Thyroid gland (tissue), 4 donors: Measurements from ENCODE around the gene RCN2. TPM values are rescaled to one million over a fixed set of nuclear protein-coding genes. Genes with fewer than 3 reads are reported as not detected.

ENCODE experiments used
- DNase-seq, 2 donors: peaks; one replicate each; pipeline ENCODE4 v3.0.0-alpha.2; 2019
- H3K27ac ChIP-seq, 3 donors: fragments of 200-600 bp; sonication (generic); 1 replicate in 2 of 3; 2 replicates in 1 of 3; pipeline ENCODE4 v1.5.1; 2016 to 2019; ENCODE audit warnings: mild to moderate bottlenecking in 1 of 3, moderate library complexity in 1 of 3
- H3K27me3 ChIP-seq: fragments of 200-600 bp; sonication (generic); one replicate; pipeline ENCODE4 v1.5.1; 2019
- H3K36me3 ChIP-seq, 2 donors: fragments of 200-600 bp; sonication (generic); one replicate each; pipeline ENCODE4 v1.5.1; 2016 to 2019
- H3K4me1 ChIP-seq, 2 donors: fragments of 200-600 bp; sonication (generic); one replicate each; pipeline ENCODE4 v1.5.1; 2017 to 2019
- H3K4me3 ChIP-seq, 3 donors: fragments of 200-600 bp; sonication (generic); replicated peaks in 1 of 3; 1 replicate in 2 of 3; 2 replicates in 1 of 3; pipeline ENCODE4 v1.5.1; 2016; ENCODE audit warnings: mild to moderate bottlenecking in 1 of 3
- H3K9me3 ChIP-seq: fragments of 200-600 bp; sonication (generic); one replicate; pipeline ENCODE4 v1.5.1; 2017
- CTCF ChIP-seq, 6 experiments: fragments of 200-600 bp in 3 of 6; fragments of 450-650 bp in 3 of 6; sonication (generic) in 3 of 6; IDR thresholded peaks; one replicate each; pipeline ENCODE4 v1.5.1; 2016 to 2019; ENCODE audit warnings: antibody characterized with exemption in 6 of 6, mild to moderate bottlenecking in 2 of 6, inconsistent platforms in 1 of 6, moderate library complexity in 1 of 6
- POLR2A ChIP-seq, 2 donors: fragments of 450-650 bp; IDR thresholded peaks; one replicate each; pipeline ENCODE4 v1.6.1; 2017; ENCODE audit warnings: antibody characterized with exemption in 2 of 2, mild to moderate bottlenecking in 2 of 2, moderate library complexity in 1 of 2
- WGBS, 2 donors: methylation state at CpG; one replicate each; pipeline ENCODE4 v1.1.5; 2017; 5-methylcytosine and 5-hydroxymethylcytosine counted together
- intact Hi-C: fragments of 100-400 bp; cut with DNase I; formaldehyde crosslinking; loops from one replicate; pipeline ENCODE4 v1.15.1; 2023
- total RNA-seq, 4 donors: library from RNA; depleted of rRNA; stranded (reverse); fragments of >200 nt; gene quantifications; one replicate each; pipeline ENCODE4 v1.2.3, GENCODE V29; 2016

RCN2 gene
- total RNA-seq, 4 donors from 2014 or later, result 44.8 to 64.8 (median 53.4) TPM

GRCh38 chr15:76901965-76902364, 29.6 kb upstream of the RCN2 start:
- Histone ChIP-seq H3K4me1 (peaks cover 9 to 27% of the 10 kb centered on the region in 2 donors), H3K27ac (peak overlapping the region in 1 of 3 donors; percentile 89), H3K36me3 (no peaks in the 10 kb centered on the region), H3K4me3 (no peak overlapping the region), H3K9me3 (no peaks in the 10 kb centered on the region), H3K27me3 (no peaks in the 10 kb centered on the region)
- intact Hi-C loops, result no loop called here
- TF ChIP-seq POLR2A (IDR thresholded peaks at IDR 0.05), result no peak
- WGBS, 2 donors, result 97 to 100% methylated on average over 2 of the region's 2 CpGs
- DNase-seq, result no peak

- TF ChIP-seq CTCF (IDR thresholded peaks at IDR 0.05) (peak in 2 of 6 experiments; percentile 8 to 25), POLR2A (IDR thresholded peaks at IDR 0.05) (no peak)
- H3K27ac ChIP-seq, result peak overlapping the region in 2 of 3 donors; percentile 89 to 95
- no peak overlapping the region for H3K4me3 ChIP-seq
- H3K27me3 ChIP-seq, result no peaks in the 10 kb centered on the region
- H3K4me1 ChIP-seq, result peaks cover 9 to 27% of the 10 kb centered on the region in 2 donors
- no peak for DNase-seq
- intact Hi-C loops, result no loop called here
- no peaks in the 10 kb centered on the region for H3K9me3 ChIP-seq
- no peaks in the 10 kb centered on the region for H3K36me3 ChIP-seq
Measured at GRCh38 chr15:76903251-76903681, 28.3 kb upstream of the RCN2 start.

GRCh38 chr15:76904461-76905012, 27.0 kb upstream of the RCN2 start:
- H3K27me3 ChIP-seq, result no peaks in the 10 kb centered on the region
- TF ChIP-seq POLR2A (IDR thresholded peaks at IDR 0.05) (no peak), CTCF (IDR thresholded peaks at IDR 0.05) (no peak)
- peak overlapping the region; percentile 78 to 86 (median 86) for H3K4me3 ChIP-seq
- H3K27ac ChIP-seq, result peak overlapping the region; percentile 85 to 95 (median 89)
- H3K9me3 ChIP-seq, result no peaks in the 10 kb centered on the region
- H3K36me3 ChIP-seq, result no peaks in the 10 kb centered on the region
- 2% methylated on average over 17 to 24 of the region's 29 CpGs for WGBS, 2 donors
- peak; percentile 34 to 36 for DNase-seq
- H3K4me1 ChIP-seq, result peaks cover 9 to 27% of the 10 kb centered on the region in 2 donors
- intact Hi-C loops, result no loop called here

- TF ChIP-seq POLR2A (IDR thresholded peaks at IDR 0.05) (peak; percentile 46 to 81), CTCF (IDR thresholded peaks at IDR 0.05) (peak in 2 of 6 experiments; percentile 12 to 13)
- intact Hi-C loops, result no loop called here
- Histone ChIP-seq H3K4me1 (peaks cover 9 to 27% of the 10 kb centered on the region in 2 donors), H3K27ac (peak within 1 kb of the TSS; percentile 85 to 95 (median 89)), H3K9me3 (no peaks in the 10 kb centered on the region), H3K27me3 (no peaks in the 10 kb centered on the region), H3K4me3 (peak within 1 kb of the TSS; percentile 78 to 86 (median 86)), H3K36me3 (no peaks in the 10 kb centered on the region)
- DNase-seq, result peak; percentile 93 to 94
- WGBS, 2 donors, result 1% methylated on average over 28 to 33 of the region's 78 CpGs
Measured at GRCh38 chr15:76905013-76905839, 26.3 kb upstream of the RCN2 start, which contains the start of gene SCAPER. Gene SCAPER, minus strand, starts transcription at chr15:76905340. Its CDS starts 21,523 bp downstream, at chr15:76883817.

- H3K27ac ChIP-seq, result peak overlapping the region; percentile 85 to 95 (median 89)
- TF ChIP-seq POLR2A (IDR thresholded peaks at IDR 0.05), result no peak
- no peak for TF ChIP-seq CTCF (IDR thresholded peaks at IDR 0.05)
- intact Hi-C loops, result no loop called here
- DNase-seq, result no peak
- H3K36me3 ChIP-seq, result no peaks in the 10 kb centered on the region
- WGBS, 2 donors, result 42 to 48% methylated on average over 9 of the region's 9 CpGs
- no peaks in the 10 kb centered on the region for H3K9me3 ChIP-seq
- H3K4me3 ChIP-seq, result no peak overlapping the region
- H3K27me3 ChIP-seq, result no peaks in the 10 kb centered on the region
- peaks cover 9 to 27% of the 10 kb centered on the region in 2 donors for H3K4me1 ChIP-seq
Measured at GRCh38 chr15:76905855-76906254, 25.7 kb upstream of the RCN2 start.
